DOHH2 (cell line): Measurements from ENCODE around the gene SLC66A2.

Experiments
- CTCF ChIP-seq: fragments of 200-600 bp; sonication (generic); IDR thresholded peaks from one replicate; pipeline ENCODE4 v1.5.1; 2014; ENCODE audit warnings: antibody characterized with exemption, mild to moderate bottlenecking, low read depth, low read length; ENCODE audit not compliant: poor library complexity, severe bottlenecking
- EZH2phosphoT487 ChIP-seq: fragments of 200-600 bp; sonication (generic); IDR thresholded peaks from 2 replicates; pipeline ENCODE4 v1.6.1; 2017; ENCODE audit warnings: borderline replicate concordance, mild to moderate bottlenecking, antibody characterized with exemption, low read length, moderate library complexity, mixed read lengths

GRCh38 chr18:79948719-79949411 lies 2.6 kb downstream of the SLC66A2 start:
- TF ChIP-seq CTCF (no peak), EZH2phosphoT487 (no peak)
